ENCODE measurements around the gene ABTB1.

- TF ChIP-seq, protein P1, sequence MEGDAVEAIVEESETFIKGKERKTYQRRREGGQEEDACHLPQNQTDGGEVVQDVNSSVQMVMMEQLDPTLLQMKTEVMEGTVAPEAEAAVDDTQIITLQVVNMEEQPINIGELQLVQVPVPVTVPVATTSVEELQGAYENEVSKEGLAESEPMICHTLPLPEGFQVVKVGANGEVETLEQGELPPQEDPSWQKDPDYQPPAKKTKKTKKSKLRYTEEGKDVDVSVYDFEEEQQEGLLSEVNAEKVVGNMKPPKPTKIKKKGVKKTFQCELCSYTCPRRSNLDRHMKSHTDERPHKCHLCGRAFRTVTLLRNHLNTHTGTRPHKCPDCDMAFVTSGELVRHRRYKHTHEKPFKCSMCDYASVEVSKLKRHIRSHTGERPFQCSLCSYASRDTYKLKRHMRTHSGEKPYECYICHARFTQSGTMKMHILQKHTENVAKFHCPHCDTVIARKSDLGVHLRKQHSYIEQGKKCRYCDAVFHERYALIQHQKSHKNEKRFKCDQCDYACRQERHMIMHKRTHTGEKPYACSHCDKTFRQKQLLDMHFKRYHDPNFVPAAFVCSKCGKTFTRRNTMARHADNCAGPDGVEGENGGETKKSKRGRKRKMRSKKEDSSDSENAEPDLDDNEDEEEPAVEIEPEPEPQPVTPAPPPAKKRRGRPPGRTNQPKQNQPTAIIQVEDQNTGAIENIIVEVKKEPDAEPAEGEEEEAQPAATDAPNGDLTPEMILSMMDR (conservative IDR thresholded peaks at IDR 0.05 in 1 of 2, IDR thresholded peaks at IDR 0.05 in 1 of 2; ENCODE audit: low read depth in 1 of 2, low read length in 2 of 2), result no peak
- TF ChIP-seq EZH2 (IDR thresholded peaks at IDR 0.05; ENCODE audit: low read length, missing control alignments), result no peak
Observed at GRCh38 chr3:127701280-127701911, 28.6 kb downstream of the ABTB1 start.

All from fibroblast of lung (primary cell).